A549 (cell line): Measurements from ENCODE around the gene ARL2BP. TPM values are rescaled to one million over a fixed set of nuclear protein-coding genes. Genes with fewer than 3 reads are reported as not detected.

Experiments used
- CBX8 ChIP-seq: fragments of 200-600 bp; sonication (generic); IDR thresholded peaks from 2 replicates; pipeline ENCODE4 v1.6.1; 2016
- CHD2 ChIP-seq: fragments of 150-350 bp; IDR thresholded peaks from 2 replicates; pipeline ENCODE4 v1.6.1; 2014; ENCODE audit warnings: low read length; ENCODE audit not compliant: partially characterized antibody
- EHF ChIP-seq: fragments of 250-450 bp; sonication (Bioruptor Pico); IDR thresholded peaks from 2 replicates; pipeline ENCODE4 v1.5.0; 2020; ENCODE audit warnings: mild to moderate bottlenecking
- EHMT2 ChIP-seq: fragments of 200-600 bp; sonication (generic); IDR thresholded peaks from 2 replicates; pipeline ENCODE4 v1.6.1; 2016; ENCODE audit warnings: antibody characterized with exemption, low read depth, mild to moderate bottlenecking, moderate library complexity
- EP300 ChIP-seq, 2 experiments: fragments of >200 bp; sonication (Bioruptor Twin); formaldehyde crosslinking; IDR thresholded peaks; 2 replicates in 1 of 2; 3 replicates in 1 of 2; pipeline ENCODE4 v1.6.1; 2016 to 2017
- ESRRA ChIP-seq: fragments of 150-350 bp; IDR thresholded peaks from 2 replicates; pipeline ENCODE4 v1.6.1; 2014; ENCODE audit warnings: mild to moderate bottlenecking, low read length, borderline replicate concordance
- FOSB ChIP-seq: fragments of 250-450 bp; sonication (Bioruptor Pico); IDR thresholded peaks from 2 replicates; pipeline ENCODE4 v1.5.0; 2020; ENCODE audit warnings: mild to moderate bottlenecking, moderate library complexity
- FOXS1 ChIP-seq: fragments of 250-450 bp; sonication (Bioruptor Pico); IDR thresholded peaks from 2 replicates; pipeline ENCODE4 v1.5.0; 2020; ENCODE audit warnings: mild to moderate bottlenecking, moderate library complexity
- HDAC2 ChIP-seq: fragments of 200-600 bp; sonication (generic); IDR thresholded peaks from 2 replicates; pipeline ENCODE4 v1.6.1; 2016
- HOXA7 ChIP-seq: fragments of 250-450 bp; sonication (Bioruptor Pico); IDR thresholded peaks from 2 replicates; pipeline ENCODE4 v1.5.0; 2020; ENCODE audit warnings: mild to moderate bottlenecking, moderate library complexity
- HOXB13 ChIP-seq: fragments of 250-450 bp; sonication (Bioruptor Pico); IDR thresholded peaks from 2 replicates; pipeline ENCODE4 v1.5.0; 2020; ENCODE audit warnings: low read depth, mild to moderate bottlenecking, moderate library complexity
- HOXB5 ChIP-seq: fragments of 250-450 bp; sonication (Bioruptor Pico); IDR thresholded peaks from 2 replicates; pipeline ENCODE4 v1.5.0; 2020; ENCODE audit warnings: mild to moderate bottlenecking, moderate library complexity
- NR3C1 ChIP-seq: fragments of >200 bp; sonication (Bioruptor Twin); formaldehyde crosslinking; IDR thresholded peaks from 3 replicates; pipeline ENCODE4 v1.6.1; 2017
- RAD21 ChIP-seq, 2 experiments: fragments of >200 bp in 1 of 2; sonication (Bioruptor Twin) in 1 of 2; formaldehyde crosslinking in 1 of 2; IDR thresholded peaks in 1 of 2; conservative IDR thresholded peaks in 1 of 2; 2 replicates in 1 of 2; 3 replicates in 1 of 2; pipeline ENCODE4 v1.6.1; 2012 to 2018; ENCODE audit warnings: inconsistent platforms in 1 of 2
- TP53 ChIP-seq: fragments of 250-450 bp; sonication (Bioruptor Pico); IDR thresholded peaks from 2 replicates; pipeline ENCODE4 v1.5.0; 2021; ENCODE audit warnings: mild to moderate bottlenecking, moderate library complexity
- ZNF302 ChIP-seq: fragments of 250-450 bp; sonication (Bioruptor Pico); IDR thresholded peaks from 2 replicates; pipeline ENCODE4 v1.9.0; 2021; ENCODE audit warnings: inconsistent platforms, mild to moderate bottlenecking, moderate library complexity
- polyA plus RNA-seq, 4 experiments: library from polyadenylated mRNA; depleted of rRNA in 3 of 4; stranded (reverse); fragments of >200 nt; fragmentation: RNase III in 1 of 4; extraction: RNeasy Plus Mini Kit Qiagen cat#74134 plus additional on column Dnase treatment in 1 of 4; gene quantifications; 2 replicates in 3 of 4; 3 replicates in 1 of 4; pipeline ENCODE4 v1.2.3, GENCODE V29; 2011 to 2017
- TF ChIP-seq, protein P1 (sequence below): IDR thresholded peaks from 2 replicates; pipeline ENCODE4 v1.6.1; 2012
- TF ChIP-seq, protein P2 (sequence below): fragments of >200 bp; sonication (Bioruptor Twin); formaldehyde crosslinking; IDR thresholded peaks from 3 replicates; pipeline ENCODE4 v1.5.1; 2016
- TF ChIP-seq, protein P3 (sequence below): fragments of 200-600 bp; sonication (generic); IDR thresholded peaks from 2 replicates; pipeline ENCODE4 v1.6.1; 2016; ENCODE audit warnings: antibody characterized with exemption, mild to moderate bottlenecking, moderate library complexity
- TF ChIP-seq, protein P4 (sequence below): fragments of >200 bp; sonication (Bioruptor Twin); formaldehyde crosslinking; IDR thresholded peaks from 3 replicates; pipeline ENCODE4 v1.6.1; 2016
- TF ChIP-seq, protein P5 (sequence below): fragments of >200 bp; sonication (Bioruptor Twin); formaldehyde crosslinking; IDR thresholded peaks from 2 replicates; pipeline ENCODE4 v1.6.1; 2016

ARL2BP gene
- polyA plus RNA-seq, 2 of the 4 experiments (the other 2 are of a cell fraction): 67.0 to 126 TPM

DNA sequence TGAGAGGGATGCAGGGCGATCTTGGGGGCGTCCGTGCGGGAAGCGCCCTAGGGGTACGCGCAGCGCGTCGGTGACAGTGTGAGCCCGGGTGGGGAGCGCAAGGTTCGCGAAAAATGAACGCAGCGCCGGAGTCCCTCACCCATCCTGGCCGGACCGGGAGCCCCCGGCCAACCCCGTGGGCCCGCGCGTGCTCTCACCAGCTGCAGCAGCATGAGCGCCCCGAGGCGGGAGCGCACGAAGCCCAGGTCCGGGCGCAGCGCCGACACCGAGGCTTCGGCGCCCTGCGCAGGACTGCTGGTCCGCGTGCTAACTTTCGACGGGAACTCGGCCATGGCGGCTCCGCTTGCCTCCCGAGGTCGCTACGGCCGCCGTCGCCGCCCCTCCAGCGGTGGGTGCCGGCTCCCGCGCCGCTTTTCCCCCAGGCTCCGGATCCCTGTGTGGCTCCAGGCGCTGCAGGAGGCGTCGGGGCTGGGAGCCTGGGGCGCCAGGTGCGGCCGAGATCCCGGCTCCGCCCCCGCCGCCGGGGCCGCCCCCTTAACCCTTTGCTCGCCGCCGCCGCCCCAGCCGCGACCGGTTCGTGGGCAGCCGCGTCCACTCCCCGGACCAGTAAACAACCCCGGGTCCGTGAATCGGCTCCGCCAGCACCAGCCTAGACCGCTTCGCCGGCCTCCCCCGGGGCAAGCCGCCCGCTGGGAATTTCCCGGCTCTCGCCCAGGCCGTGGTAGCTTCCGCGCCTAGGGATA lies 39.3 kb downstream of the ARL2BP start, which contains the start of gene PLLP (continued):
- TF ChIP-seq, protein P1, sequence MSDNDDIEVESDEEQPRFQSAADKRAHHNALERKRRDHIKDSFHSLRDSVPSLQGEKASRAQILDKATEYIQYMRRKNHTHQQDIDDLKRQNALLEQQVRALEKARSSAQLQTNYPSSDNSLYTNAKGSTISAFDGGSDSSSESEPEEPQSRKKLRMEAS: peak; percentile 94
- TF ChIP-seq NR3C1: no peak
- no peak for TF ChIP-seq FOXS1 (CRISPR knock-in tag)
- TF ChIP-seq HOXA7 (CRISPR knock-in tag): no peak
- no peak for TF ChIP-seq ESRRA
- TF ChIP-seq RAD21 (conservative IDR thresholded peaks at IDR 0.05 in 1 of 2, IDR thresholded peaks at IDR 0.05 in 1 of 2): no peak; a peak in 1 of 5 replicates
- TF ChIP-seq, protein P2, sequence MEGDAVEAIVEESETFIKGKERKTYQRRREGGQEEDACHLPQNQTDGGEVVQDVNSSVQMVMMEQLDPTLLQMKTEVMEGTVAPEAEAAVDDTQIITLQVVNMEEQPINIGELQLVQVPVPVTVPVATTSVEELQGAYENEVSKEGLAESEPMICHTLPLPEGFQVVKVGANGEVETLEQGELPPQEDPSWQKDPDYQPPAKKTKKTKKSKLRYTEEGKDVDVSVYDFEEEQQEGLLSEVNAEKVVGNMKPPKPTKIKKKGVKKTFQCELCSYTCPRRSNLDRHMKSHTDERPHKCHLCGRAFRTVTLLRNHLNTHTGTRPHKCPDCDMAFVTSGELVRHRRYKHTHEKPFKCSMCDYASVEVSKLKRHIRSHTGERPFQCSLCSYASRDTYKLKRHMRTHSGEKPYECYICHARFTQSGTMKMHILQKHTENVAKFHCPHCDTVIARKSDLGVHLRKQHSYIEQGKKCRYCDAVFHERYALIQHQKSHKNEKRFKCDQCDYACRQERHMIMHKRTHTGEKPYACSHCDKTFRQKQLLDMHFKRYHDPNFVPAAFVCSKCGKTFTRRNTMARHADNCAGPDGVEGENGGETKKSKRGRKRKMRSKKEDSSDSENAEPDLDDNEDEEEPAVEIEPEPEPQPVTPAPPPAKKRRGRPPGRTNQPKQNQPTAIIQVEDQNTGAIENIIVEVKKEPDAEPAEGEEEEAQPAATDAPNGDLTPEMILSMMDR: no peak
- TF ChIP-seq EHF: 0 out of 2 replicates have a peak, but pooled peaks have one; percentile 63
- peak; percentile 82 for TF ChIP-seq HOXB13 (CRISPR knock-in tag)
- TF ChIP-seq, protein P3, sequence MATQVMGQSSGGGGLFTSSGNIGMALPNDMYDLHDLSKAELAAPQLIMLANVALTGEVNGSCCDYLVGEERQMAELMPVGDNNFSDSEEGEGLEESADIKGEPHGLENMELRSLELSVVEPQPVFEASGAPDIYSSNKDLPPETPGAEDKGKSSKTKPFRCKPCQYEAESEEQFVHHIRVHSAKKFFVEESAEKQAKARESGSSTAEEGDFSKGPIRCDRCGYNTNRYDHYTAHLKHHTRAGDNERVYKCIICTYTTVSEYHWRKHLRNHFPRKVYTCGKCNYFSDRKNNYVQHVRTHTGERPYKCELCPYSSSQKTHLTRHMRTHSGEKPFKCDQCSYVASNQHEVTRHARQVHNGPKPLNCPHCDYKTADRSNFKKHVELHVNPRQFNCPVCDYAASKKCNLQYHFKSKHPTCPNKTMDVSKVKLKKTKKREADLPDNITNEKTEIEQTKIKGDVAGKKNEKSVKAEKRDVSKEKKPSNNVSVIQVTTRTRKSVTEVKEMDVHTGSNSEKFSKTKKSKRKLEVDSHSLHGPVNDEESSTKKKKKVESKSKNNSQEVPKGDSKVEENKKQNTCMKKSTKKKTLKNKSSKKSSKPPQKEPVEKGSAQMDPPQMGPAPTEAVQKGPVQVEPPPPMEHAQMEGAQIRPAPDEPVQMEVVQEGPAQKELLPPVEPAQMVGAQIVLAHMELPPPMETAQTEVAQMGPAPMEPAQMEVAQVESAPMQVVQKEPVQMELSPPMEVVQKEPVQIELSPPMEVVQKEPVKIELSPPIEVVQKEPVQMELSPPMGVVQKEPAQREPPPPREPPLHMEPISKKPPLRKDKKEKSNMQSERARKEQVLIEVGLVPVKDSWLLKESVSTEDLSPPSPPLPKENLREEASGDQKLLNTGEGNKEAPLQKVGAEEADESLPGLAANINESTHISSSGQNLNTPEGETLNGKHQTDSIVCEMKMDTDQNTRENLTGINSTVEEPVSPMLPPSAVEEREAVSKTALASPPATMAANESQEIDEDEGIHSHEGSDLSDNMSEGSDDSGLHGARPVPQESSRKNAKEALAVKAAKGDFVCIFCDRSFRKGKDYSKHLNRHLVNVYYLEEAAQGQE: no peak; the same call in 1 of the 2 replicates
- TF ChIP-seq EP300 (IDR thresholded peaks at IDR 0.05): no peak
- TF ChIP-seq HOXB5 (CRISPR knock-in tag): peak; percentile 78; the same call in 1 of the 2 replicates
- TF ChIP-seq CHD2: no peak
- TF ChIP-seq TP53 (CRISPR knock-in tag): no peak
- TF ChIP-seq, protein P4, sequence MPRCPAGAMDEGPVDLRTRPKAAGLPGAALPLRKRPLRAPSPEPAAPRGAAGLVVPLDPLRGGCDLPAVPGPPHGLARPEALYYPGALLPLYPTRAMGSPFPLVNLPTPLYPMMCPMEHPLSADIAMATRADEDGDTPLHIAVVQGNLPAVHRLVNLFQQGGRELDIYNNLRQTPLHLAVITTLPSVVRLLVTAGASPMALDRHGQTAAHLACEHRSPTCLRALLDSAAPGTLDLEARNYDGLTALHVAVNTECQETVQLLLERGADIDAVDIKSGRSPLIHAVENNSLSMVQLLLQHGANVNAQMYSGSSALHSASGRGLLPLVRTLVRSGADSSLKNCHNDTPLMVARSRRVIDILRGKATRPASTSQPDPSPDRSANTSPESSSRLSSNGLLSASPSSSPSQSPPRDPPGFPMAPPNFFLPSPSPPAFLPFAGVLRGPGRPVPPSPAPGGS: no peak
- TF ChIP-seq CBX8: no peak
- no peak for TF ChIP-seq FOSB (CRISPR knock-in tag)
- no peak for TF ChIP-seq HDAC2
- TF ChIP-seq, protein P5, sequence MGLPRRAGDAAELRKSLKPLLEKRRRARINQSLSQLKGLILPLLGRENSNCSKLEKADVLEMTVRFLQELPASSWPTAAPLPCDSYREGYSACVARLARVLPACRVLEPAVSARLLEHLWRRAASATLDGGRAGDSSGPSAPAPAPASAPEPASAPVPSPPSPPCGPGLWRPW: no peak
- 0 out of 2 replicates have a peak, but pooled peaks have one; percentile 25 for TF ChIP-seq ZNF302 (CRISPR knock-in tag)
- TF ChIP-seq EHMT2: no peak
